ENCODE data around the gene CFAP298. TPM values are rescaled to one million over a fixed set of nuclear protein-coding genes. Genes with fewer than 3 reads are reported as not detected.

CFAP298 gene
- total and polyA plus RNA-seq, 2 donors (not counting 1 experiment from before 2014, with no cell fraction given): 22.0 to 29.2 TPM

- H3K4me1 Mint-ChIP-seq: no peaks in the 10 kb centered on the region
- ATAC-seq (ENCODE audit: low read depth): no peak
- 94% methylated on average over 12 of the region's 13 CpGs for WGBS (ENCODE audit: insufficient coverage)
- Histone ChIP-seq H3K4me1 (ENCODE audit: control insufficient read depth in 2 of 2, insufficient read depth in 2 of 2, low read length in 2 of 2) (no peaks in the 10 kb centered on the region), H3K4me3 (ENCODE audit: control extremely low read depth in 1 of 5, extremely low read depth in 1 of 5, insufficient read depth in 1 of 5, low read depth in 2 of 5, low read length in 4 of 5) (no peak overlapping the region), H3K9me3 (ENCODE audit: control extremely low read depth in 1 of 3, control insufficient read depth in 2 of 3, insufficient read depth in 1 of 3, low read length in 2 of 3) (no peaks in the 10 kb centered on the region), H3K79me2 (ENCODE audit: control insufficient read depth, insufficient read depth, low read length) (no peaks in the 10 kb centered on the region), H3K27ac (ENCODE audit: low read length in 2 of 2) (no peak overlapping the region), H2AFZ (ENCODE audit: insufficient read depth, low read depth, low read length, poor library complexity, severe bottlenecking) (no peak overlapping the region), H3K9ac (ENCODE audit: low read length) (no peak overlapping the region), H3K36me3 (replicated peaks in 1 of 2; ENCODE audit: control extremely low read depth in 1 of 2, control insufficient read depth in 1 of 2, extremely low read depth in 1 of 2, insufficient read depth in 2 of 2, low read length in 1 of 2) (no peaks in the 10 kb centered on the region), H3K4me2 (replicated peaks; ENCODE audit: low read depth, low read length, poor library complexity, severe bottlenecking) (no peak overlapping the region), H3K27me3 (replicated peaks in 1 of 4; ENCODE audit: control extremely low read depth in 1 of 4, control insufficient read depth in 3 of 4, insufficient read depth in 4 of 4, low read length in 3 of 4) (no peaks in the 10 kb centered on the region), H4K20me1 (ENCODE audit: control insufficient read depth, insufficient read depth, low read length, poor library complexity, severe bottlenecking) (no peaks in the 10 kb centered on the region)
- H3K4me3 Mint-ChIP-seq: no peak overlapping the region
- no peak for DNase-seq
- ChIA-PET POLR2A (no interaction called here), CTCF (interaction anchor here (1.0 to 3.4 kb wide), 2 partner anchors 13 to 17 kb away, joined by 3 to 12 read pairs; no protein-coding TSS in a partner anchor)
- no peak for TF ChIP-seq EZH2 (IDR thresholded peaks at IDR 0.05; ENCODE audit: borderline replicate concordance, insufficient read depth, low read depth, low read length, poor library complexity, severe bottlenecking)
- no peak for TF ChIP-seq CTCF (IDR thresholded peaks at IDR 0.05)
- H3K27ac Mint-ChIP-seq: no peak overlapping the region
- no peaks in the 10 kb centered on the region for H3K27me3 Mint-ChIP-seq
- H3K9me3 Mint-ChIP-seq (ENCODE audit: insufficient read depth): no peaks in the 10 kb centered on the region
- intact Hi-C loops (cut with micrococcal nuclease): no loop called here
These were observed 25.1 kb downstream of the CFAP298 start for GRCh38 chr21:32587120-32587519.

GRCh38 chr21:32585970-32586369 is 26.2 kb downstream of the CFAP298 start:
- Histone ChIP-seq H3K79me2 (ENCODE audit: control insufficient read depth, insufficient read depth, low read length) (no peaks in the 10 kb centered on the region), H3K36me3 (replicated peaks in 1 of 2; ENCODE audit: control extremely low read depth in 1 of 2, control insufficient read depth in 1 of 2, extremely low read depth in 1 of 2, insufficient read depth in 2 of 2, low read length in 1 of 2) (no peaks in the 10 kb centered on the region), H2AFZ (ENCODE audit: insufficient read depth, low read depth, low read length, poor library complexity, severe bottlenecking) (no peak overlapping the region), H3K9me3 (ENCODE audit: control extremely low read depth in 1 of 3, control insufficient read depth in 2 of 3, insufficient read depth in 1 of 3, low read length in 2 of 3) (peaks cover 0 to 1% (median 0%) of the 10 kb centered on the region in 3 donors), H3K4me1 (ENCODE audit: control insufficient read depth in 2 of 2, insufficient read depth in 2 of 2, low read length in 2 of 2) (no peaks in the 10 kb centered on the region), H3K27me3 (replicated peaks in 1 of 4; ENCODE audit: control extremely low read depth in 1 of 4, control insufficient read depth in 3 of 4, insufficient read depth in 4 of 4, low read length in 3 of 4) (no peaks in the 10 kb centered on the region), H4K20me1 (ENCODE audit: control insufficient read depth, insufficient read depth, low read length, poor library complexity, severe bottlenecking) (no peaks in the 10 kb centered on the region), H3K27ac (ENCODE audit: low read length in 2 of 2) (no peak overlapping the region), H3K9ac (ENCODE audit: low read length) (no peak overlapping the region), H3K4me3 (ENCODE audit: control extremely low read depth in 1 of 5, extremely low read depth in 1 of 5, insufficient read depth in 1 of 5, low read depth in 2 of 5, low read length in 4 of 5) (no peak overlapping the region), H3K4me2 (replicated peaks; ENCODE audit: low read depth, low read length, poor library complexity, severe bottlenecking) (no peak overlapping the region)
- Mint-ChIP-seq H3K4me1 (no peaks in the 10 kb centered on the region), H3K27ac (no peak overlapping the region), H3K27me3 (no peaks in the 10 kb centered on the region), H3K9me3 (ENCODE audit: insufficient read depth) (no peaks in the 10 kb centered on the region), H3K4me3 (no peak overlapping the region)
- POLR2A ChIA-PET: no interaction called here
- DNase-seq (no peak), ATAC-seq (ENCODE audit: low read depth) (no peak)
- no peak for TF ChIP-seq EZH2 (IDR thresholded peaks at IDR 0.05; ENCODE audit: borderline replicate concordance, insufficient read depth, low read depth, low read length, poor library complexity, severe bottlenecking)
- TF ChIP-seq CTCF (IDR thresholded peaks at IDR 0.05): no peak
- CTCF ChIA-PET: no interaction called here
- WGBS (ENCODE audit: insufficient coverage): 96% methylated on average over 9 of the region's 9 CpGs
- intact Hi-C loops (cut with micrococcal nuclease): no loop called here

Measured in B cell (primary cell).